Upper lobe of left lung (tissue), 4 donors: ENCODE results near the gene EVC.

Source experiments
- CTCF ChIP-seq, 6 experiments: fragments of 450-650 bp in 4 of 6; fragments of 200-600 bp in 2 of 6; sonication (generic) in 2 of 6; IDR thresholded peaks; one replicate each; pipeline ENCODE4 v1.5.1; 2016 to 2019; ENCODE audit warnings: antibody characterized with exemption in 6 of 6
- POLR2A ChIP-seq, 4 donors: fragments of 450-650 bp; IDR thresholded peaks; one replicate each; pipeline ENCODE4 v1.5.1; 2016 to 2017; ENCODE audit warnings: antibody characterized with exemption in 4 of 4, mild to moderate bottlenecking in 2 of 4
- POLR2AphosphoS5 ChIP-seq, 2 donors: sonication (generic); formaldehyde crosslinking; IDR thresholded peaks; one replicate each; pipeline ENCODE4 v1.5.1; 2017; ENCODE audit warnings: antibody characterized with exemption in 2 of 2

GRCh38 chr4:5821665-5822358, 110.8 kb downstream of the EVC start:
- peak in 5 of 6 experiments; percentile 34 to 57 (median 46) for TF ChIP-seq CTCF (IDR thresholded peaks at IDR 0.05)
- no peak for TF ChIP-seq POLR2AphosphoS5 (IDR thresholded peaks at IDR 0.05)
- TF ChIP-seq POLR2A (IDR thresholded peaks at IDR 0.05) = no peak
